ENCODE data around the gene CST8. TPM values are rescaled to one million over a fixed set of nuclear protein-coding genes. Genes with fewer than 3 reads are reported as not detected.

CST8 gene
- total RNA-seq, 1 donor from 2014 or later = not detected

GRCh38 chr20:23536328-23536974 lies 45.5 kb downstream of the CST8 start:
- no peak for TF ChIP-seq CTCF (IDR thresholded peaks at IDR 0.05; ENCODE audit: insufficient read depth, low read length, poor library complexity, severe bottlenecking)
- Histone ChIP-seq H3K4me3 (ENCODE audit: low read depth, low read length) (no peak overlapping the region), H3K36me3 (ENCODE audit: control insufficient read depth, insufficient read depth, low read length) (no peaks in the 10 kb centered on the region), H3K27me3 (ENCODE audit: control insufficient read depth, insufficient read depth, low read length) (no peaks in the 10 kb centered on the region)
- DNase-seq (ENCODE audit: low read depth) = no peak

- no peak for TF ChIP-seq CTCF (IDR thresholded peaks at IDR 0.05; ENCODE audit: insufficient read depth, low read length, poor library complexity, severe bottlenecking)
- Histone ChIP-seq H3K36me3 (ENCODE audit: control insufficient read depth, insufficient read depth, low read length) (no peaks in the 10 kb centered on the region), H3K27me3 (ENCODE audit: control insufficient read depth, insufficient read depth, low read length) (no peaks in the 10 kb centered on the region), H3K4me3 (ENCODE audit: low read depth, low read length) (no peak overlapping the region)
- no peak for DNase-seq (ENCODE audit: low read depth)
These were observed 46.1 kb downstream of the CST8 start for GRCh38 chr20:23537030-23537429.

- DNase-seq (ENCODE audit: low read depth) = no peak
- TF ChIP-seq CTCF (IDR thresholded peaks at IDR 0.05; ENCODE audit: insufficient read depth, low read length, poor library complexity, severe bottlenecking) = no peak
- Histone ChIP-seq H3K27me3 (ENCODE audit: control insufficient read depth, insufficient read depth, low read length) (no peaks in the 10 kb centered on the region), H3K36me3 (ENCODE audit: control insufficient read depth, insufficient read depth, low read length) (no peaks in the 10 kb centered on the region), H3K4me3 (ENCODE audit: low read depth, low read length) (no peak overlapping the region)
These were observed 49.7 kb downstream of the CST8 start for GRCh38 chr20:23540624-23541023.

- H3K27me3 ChIP-seq (ENCODE audit: control insufficient read depth, insufficient read depth, low read length) = no peaks in the 10 kb centered on the region
- no peaks in the 10 kb centered on the region for H3K36me3 ChIP-seq (ENCODE audit: control insufficient read depth, insufficient read depth, low read length)
- no peak overlapping the region for H3K4me3 ChIP-seq (ENCODE audit: low read depth, low read length)
- DNase-seq (ENCODE audit: low read depth) = no peak
- TF ChIP-seq CTCF (IDR thresholded peaks at IDR 0.05; ENCODE audit: insufficient read depth, low read length, poor library complexity, severe bottlenecking) = no peak
These were observed 50.4 kb downstream of the CST8 start for GRCh38 chr20:23541330-23541729.

- no peaks in the 10 kb centered on the region for H3K36me3 ChIP-seq (ENCODE audit: control insufficient read depth, insufficient read depth, low read length)
- no peak for DNase-seq (ENCODE audit: low read depth)
- no peak for TF ChIP-seq CTCF (IDR thresholded peaks at IDR 0.05; ENCODE audit: insufficient read depth, low read length, poor library complexity, severe bottlenecking)
- no peaks in the 10 kb centered on the region for H3K27me3 ChIP-seq (ENCODE audit: control insufficient read depth, insufficient read depth, low read length)
- H3K4me3 ChIP-seq (ENCODE audit: low read depth, low read length) = no peak overlapping the region
These were observed 50.9 kb downstream of the CST8 start for GRCh38 chr20:23541776-23542175.

GRCh38 chr20:23542801-23543200 lies 51.9 kb downstream of the CST8 start:
- TF ChIP-seq CTCF (IDR thresholded peaks at IDR 0.05; ENCODE audit: insufficient read depth, low read length, poor library complexity, severe bottlenecking) = no peak
- Histone ChIP-seq H3K27me3 (ENCODE audit: control insufficient read depth, insufficient read depth, low read length) (no peaks in the 10 kb centered on the region), H3K4me3 (ENCODE audit: low read depth, low read length) (no peak overlapping the region), H3K36me3 (ENCODE audit: control insufficient read depth, insufficient read depth, low read length) (no peaks in the 10 kb centered on the region)
- no peak for DNase-seq (ENCODE audit: low read depth)

Data from kidney epithelial cell (primary cell).